Measurements from ENCODE around the gene UBE2A. TPM values are rescaled to one million over a fixed set of nuclear protein-coding genes. Genes with fewer than 3 reads are reported as not detected.
A peak's percentile ranks its signal among the peaks of the same experiment; 100 is the strongest.

UBE2A gene
- total and polyA plus RNA-seq, 2 of the 13 experiments (the other 11 are each of a cell fraction or from before 2014, with no cell fraction given): 17.0 to 30.5 TPM

GRCh38 chrX:119606280-119607017, 32.1 kb downstream of the UBE2A start, which contains the start of gene NKRF:
TSS of gene NKRF (minus strand) at chrX:119606424.
- H3K4me1 ChIP-seq (ENCODE audit: insufficient read depth, low read length): peaks cover 26% of the 10 kb centered on the region
- peak; percentile 92 for FAIRE-seq
- peak within 1 kb of the TSS; percentile 83 for H3K27ac ChIP-seq (ENCODE audit: extremely low read length, insufficient read depth, low read length)
- no peaks in the 10 kb centered on the region for H3K9me3 ChIP-seq (ENCODE audit: low read length)
- peak; percentile 82 for DNase-seq (ENCODE audit: low spot score)
- H3K36me3 ChIP-seq (replicated peaks in 1 of 2; ENCODE audit: control insufficient read depth in 1 of 2, insufficient read depth in 2 of 2, low read length in 2 of 2): no peaks in the 10 kb centered on the region
- peak; percentile 89 for ATAC-seq
- TSS peak; percentile 81 for BruUV-seq (replicated peaks)
- in situ Hi-C loops (cut with HindIII; ENCODE audit: extremely low pct_ligation_motif_present, low pct_unique_long_range_greater_than_20kb): no loop called here
- peak within 1 kb of the TSS; percentile 88 for H2AFZ ChIP-seq (ENCODE audit: low read length)
- peak within 1 kb of the TSS; percentile 90 for H3K9ac ChIP-seq (ENCODE audit: insufficient read depth, low read depth, low read length)
- H3K79me2 ChIP-seq (ENCODE audit: insufficient read depth, low read length): peaks cover 39% of the 10 kb centered on the region
- H3K4me2 ChIP-seq (ENCODE audit: low read depth, low read length): peak within 1 kb of the TSS; percentile 88
- no peaks in the 10 kb centered on the region for H3K27me3 ChIP-seq (ENCODE audit: control insufficient read depth in 1 of 2, insufficient read depth in 2 of 2, low read length in 2 of 2)
- CTCF ChIA-PET (ENCODE audit: low intra/inter-chr PET ratio, low total read pairs): no interaction called here
- H3K4me3 ChIP-seq (replicated peaks in 1 of 3; ENCODE audit: insufficient read depth in 1 of 3, low read depth in 2 of 3, low read length in 3 of 3): peak within 1 kb of the TSS; percentile 76 to 89 (median 82)
- H4K20me1 ChIP-seq (ENCODE audit: insufficient read depth, low read length): 0 out of 2 replicates have a peak, but pooled peaks cover 6% of the 10 kb centered on the region
- WGBS (ENCODE audit: low lambda C conversion rate): 3% methylated on average over 6 of the region's 46 CpGs
- intact Hi-C loops (cut with micrococcal nuclease; ENCODE audit: unreplicated experiment): loop anchor here (1.0 kb wide), 1 partner anchor 151 kb away; no protein-coding TSS in a partner anchor
- POLR2A ChIA-PET: interaction anchor here (0.6 to 1.3 kb wide), 2 partner anchors 86 to 185 kb away, joined by 3 read pairs; partner anchors contain the start of genes RPL39 and SEPTIN6
- TF ChIP-seq ZNF619 (CRISPR knock-in tag; IDR thresholded peaks at IDR 0.05): no peak
- TF ChIP-seq AKNA (CRISPR knock-in tag; IDR thresholded peaks at IDR 0.05; ENCODE audit: borderline replicate concordance): no peak
- no peak for TF ChIP-seq HOXD1 (CRISPR knock-in tag; IDR thresholded peaks at IDR 0.05)
- TF ChIP-seq ZNF768 (CRISPR knock-in tag; IDR thresholded peaks at IDR 0.05): peak; percentile 46; the same call in 1 of the 2 replicates
- no peak for TF ChIP-seq ZNF496 (CRISPR knock-in tag; IDR thresholded peaks at IDR 0.05; ENCODE audit: insufficient replicate concordance)
- no peak for TF ChIP-seq ATRX (CRISPR knock-in tag; IDR thresholded peaks at IDR 0.05; ENCODE audit: borderline replicate concordance)
- no peak for TF ChIP-seq ZNF276 (CRISPR knock-in tag; IDR thresholded peaks at IDR 0.05; ENCODE audit: low read depth)
- no peak for TF ChIP-seq ZNF7 (CRISPR knock-in tag; IDR thresholded peaks at IDR 0.05)
- no peak for TF ChIP-seq KLF13 (CRISPR knock-in tag; IDR thresholded peaks at IDR 0.05)
- no peak for TF ChIP-seq ZNF446 (CRISPR knock-in tag; IDR thresholded peaks at IDR 0.05)
- TF ChIP-seq ZNF747 (CRISPR knock-in tag; IDR thresholded peaks at IDR 0.05; ENCODE audit: borderline replicate concordance): 0 out of 2 replicates have a peak, but pooled peaks have one; percentile 30
- no peak for TF ChIP-seq HNRNPUL1 (IDR thresholded peaks at IDR 0.05; ENCODE audit: low read depth, low read length)
- no peak for TF ChIP-seq ZNF512 (CRISPR knock-in tag; IDR thresholded peaks at IDR 0.05)

All from HepG2 (cell line).